ENCODE measurements around the gene RIPK3.
"Not testable (repeated sequence)": the region's sequence is repeated elsewhere in the genome, so short reads cannot be mapped to it uniquely, and the experiment has no call there.

RIPK3 gene

DNA sequence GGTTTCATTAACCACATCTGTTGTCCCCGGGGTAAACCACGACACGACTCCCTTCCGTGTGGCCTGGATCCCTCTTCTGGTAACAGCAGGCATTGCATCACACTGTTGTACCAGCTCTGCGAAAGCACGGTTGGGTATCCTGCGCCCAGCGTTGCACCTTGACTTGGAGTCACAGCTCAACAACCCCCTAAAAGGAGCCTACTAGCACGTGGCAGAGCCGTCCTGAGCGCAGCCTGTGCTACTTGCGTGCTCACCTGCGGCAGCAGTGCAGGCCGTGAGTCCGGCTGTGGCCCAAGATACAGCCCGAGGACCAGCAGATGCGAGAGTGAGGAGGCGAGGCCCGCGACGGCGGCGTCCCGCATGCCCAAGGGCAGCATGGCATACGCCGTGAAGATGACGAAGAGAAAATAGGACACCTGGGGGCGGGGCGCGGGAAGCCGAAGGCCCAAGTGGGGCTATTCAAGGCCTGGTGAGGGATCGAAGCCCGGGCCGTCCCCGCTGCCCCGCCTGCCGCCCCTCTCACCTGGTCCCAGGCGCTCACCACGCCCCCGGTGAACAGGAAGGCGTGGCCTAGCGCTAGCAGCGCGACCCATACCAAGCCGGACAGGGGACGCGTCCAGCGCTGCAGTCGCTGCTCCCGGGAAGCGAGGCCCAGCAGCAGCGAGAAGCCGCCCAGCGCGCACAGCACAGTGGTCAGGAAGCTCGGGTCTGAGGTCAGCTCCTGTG, 7.4 kb downstream of the RIPK3 start:
- peak; percentile 70 to 86 for DNase-seq (ENCODE audit: low read depth in 1 of 2, low spot score in 1 of 2)
- in situ Hi-C loops (cut with HindIII; ENCODE audit: low pct_unique_long_range_greater_than_20kb, low sequenced_read_pairs) = no loop called here
- no peak for TF ChIP-seq JUND (IDR thresholded peaks at IDR 0.05; ENCODE audit: low read depth)

DNA sequence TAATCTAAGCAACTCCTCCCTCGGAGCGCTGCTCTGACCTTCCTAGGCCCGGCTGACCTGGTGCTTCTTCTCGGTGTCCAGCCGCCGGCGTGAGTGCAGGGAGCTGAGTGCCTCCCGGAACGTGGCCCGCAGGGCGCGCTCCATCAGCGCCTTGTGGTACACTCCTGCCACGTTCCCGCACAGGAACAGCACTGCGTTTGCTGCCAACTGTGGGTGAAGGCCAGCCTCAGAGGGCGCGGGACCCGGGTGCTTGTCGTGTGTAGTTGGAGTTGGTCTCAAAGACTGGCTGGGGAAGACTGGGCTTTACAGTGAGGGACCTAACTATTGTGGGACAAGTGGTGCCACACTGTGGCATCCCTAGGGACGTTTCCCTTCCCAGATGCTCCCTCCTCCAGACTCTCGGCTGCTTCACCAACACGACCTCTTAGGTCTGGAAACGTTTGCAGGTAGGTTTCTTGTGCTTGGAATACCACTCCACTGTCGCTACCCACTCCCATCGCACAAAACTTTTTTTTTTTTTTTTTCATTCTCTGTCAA, 8.0 kb downstream of the RIPK3 start:
- no peak for DNase-seq (ENCODE audit: low read depth in 1 of 2, low spot score in 1 of 2)
- in situ Hi-C loops (cut with HindIII; ENCODE audit: low pct_unique_long_range_greater_than_20kb, low sequenced_read_pairs) = no loop called here
- no peak for TF ChIP-seq JUND (IDR thresholded peaks at IDR 0.05; ENCODE audit: low read depth)

DNA sequence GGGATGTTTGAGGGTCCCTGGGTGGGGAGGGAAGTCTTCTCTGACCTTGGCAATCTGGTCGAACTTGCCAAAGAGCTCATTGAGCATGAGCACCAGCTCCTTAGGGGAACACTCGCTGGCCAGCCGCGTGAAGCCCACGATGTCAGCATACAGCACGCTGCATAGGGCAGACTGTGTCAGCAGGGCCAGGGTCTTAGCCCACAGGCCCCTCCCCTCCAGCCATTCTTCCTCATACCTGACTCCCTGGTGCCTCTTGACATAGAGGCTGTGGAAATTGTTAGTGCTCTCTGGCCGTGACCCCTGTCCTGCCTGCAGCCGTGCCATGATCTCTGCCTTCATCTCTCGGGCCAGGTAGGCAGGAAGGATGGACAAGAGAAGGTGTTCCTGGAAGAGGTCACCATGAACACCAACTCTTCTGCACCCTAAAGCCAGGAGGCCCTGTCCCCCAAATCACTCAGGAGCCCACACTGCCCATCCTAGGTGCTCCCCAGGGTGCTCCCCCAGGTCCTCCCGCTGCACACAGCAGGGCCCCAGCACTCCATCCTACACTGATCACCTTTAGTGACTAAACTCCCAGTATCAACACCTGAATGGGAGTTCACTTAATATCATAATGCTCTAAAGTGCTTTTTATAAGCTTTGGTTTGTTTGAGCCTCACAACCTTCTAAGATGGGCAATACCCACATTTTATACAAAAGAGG, 8.7 kb downstream of the RIPK3 start:
- no peak for TF ChIP-seq JUND (IDR thresholded peaks at IDR 0.05; ENCODE audit: low read depth)
- no peak for DNase-seq (ENCODE audit: low read depth in 1 of 2, low spot score in 1 of 2)
- in situ Hi-C loops (cut with HindIII; ENCODE audit: low pct_unique_long_range_greater_than_20kb, low sequenced_read_pairs) = no loop called here

DNA sequence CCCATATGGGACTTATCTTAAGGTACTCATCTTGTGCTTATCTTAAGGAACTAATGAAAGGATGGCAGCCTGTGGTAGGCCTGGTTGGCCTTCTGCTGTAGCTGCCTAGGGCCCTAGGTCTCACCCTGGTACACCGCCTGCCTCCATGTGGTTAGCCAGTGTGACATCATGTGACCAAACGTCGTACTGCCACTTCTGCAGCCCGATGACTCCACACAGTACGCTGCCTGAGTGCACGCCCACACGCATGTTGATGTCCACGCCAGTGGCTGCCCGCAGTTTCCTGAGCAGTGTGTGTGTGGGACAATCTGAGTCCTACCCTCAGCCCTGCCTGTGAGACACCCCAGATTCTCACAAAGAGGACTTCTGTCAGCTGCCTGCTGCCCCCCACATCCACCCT, 10.1 kb downstream of the RIPK3 start:
- DNase-seq (ENCODE audit: low read depth in 1 of 2, low spot score in 1 of 2) = no peak
- in situ Hi-C loops (cut with HindIII; ENCODE audit: low pct_unique_long_range_greater_than_20kb, low sequenced_read_pairs) = no loop called here
- TF ChIP-seq JUND (IDR thresholded peaks at IDR 0.05; ENCODE audit: low read depth) = no peak

DNA sequence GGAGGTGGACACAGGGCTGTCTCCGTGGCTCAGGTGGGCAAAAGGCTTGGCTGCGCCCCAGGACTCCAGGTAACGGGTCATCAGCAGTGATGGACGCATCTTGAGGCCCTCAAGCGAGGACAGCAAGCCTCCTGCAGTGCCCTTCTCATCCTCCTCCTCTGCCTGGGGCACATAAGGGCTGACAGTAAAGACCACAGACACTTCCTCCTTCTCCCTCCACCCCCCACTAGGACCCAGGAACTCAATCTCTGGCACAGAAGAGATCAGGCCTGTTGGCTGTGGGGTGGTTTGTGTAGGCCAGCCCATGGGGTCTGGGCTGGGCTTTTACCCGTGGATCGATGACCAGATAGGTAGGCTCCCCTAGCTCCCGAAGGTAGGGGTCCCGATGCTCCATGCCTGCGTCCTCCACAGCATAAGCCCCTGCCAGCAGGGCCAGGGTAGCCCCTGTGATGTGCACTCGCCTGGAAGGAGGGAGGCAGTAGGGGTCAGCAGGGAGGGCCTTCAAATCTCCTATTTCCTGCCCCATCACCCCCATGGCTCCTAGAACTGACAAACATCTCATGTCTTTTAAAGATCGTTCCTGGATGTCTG, 10.6 kb downstream of the RIPK3 start:
- no peak for TF ChIP-seq JUND (IDR thresholded peaks at IDR 0.05; ENCODE audit: low read depth)
- no peak for DNase-seq (ENCODE audit: low read depth in 1 of 2, low spot score in 1 of 2)
- in situ Hi-C loops (cut with HindIII; ENCODE audit: low pct_unique_long_range_greater_than_20kb, low sequenced_read_pairs) = no loop called here

DNA sequence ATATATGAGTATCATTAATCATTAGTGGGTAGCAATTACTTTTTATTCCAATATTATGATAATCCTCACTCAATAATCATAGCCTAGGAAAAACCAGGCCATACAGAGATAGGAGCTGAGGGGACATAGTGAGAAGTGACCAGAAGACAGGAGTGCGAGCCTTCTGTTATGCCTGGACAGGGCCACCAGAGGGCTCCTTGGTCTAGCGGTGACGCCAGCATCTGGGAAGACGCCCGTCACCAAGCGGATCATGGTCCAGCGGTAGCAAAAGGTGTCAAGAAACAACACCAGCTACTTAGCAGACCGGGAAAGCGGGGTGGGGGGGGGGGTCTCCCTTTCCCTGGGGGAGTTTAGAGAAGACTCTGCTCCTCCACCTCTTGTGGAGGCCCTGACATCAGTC, 11.9 kb downstream of the RIPK3 start:
- DNase-seq (ENCODE audit: low read depth in 1 of 2, low spot score in 1 of 2) = peak in 1 of 2 experiments; percentile 21
- in situ Hi-C loops (cut with HindIII; ENCODE audit: low pct_unique_long_range_greater_than_20kb, low sequenced_read_pairs) = not testable (repeated sequence)

DNA sequence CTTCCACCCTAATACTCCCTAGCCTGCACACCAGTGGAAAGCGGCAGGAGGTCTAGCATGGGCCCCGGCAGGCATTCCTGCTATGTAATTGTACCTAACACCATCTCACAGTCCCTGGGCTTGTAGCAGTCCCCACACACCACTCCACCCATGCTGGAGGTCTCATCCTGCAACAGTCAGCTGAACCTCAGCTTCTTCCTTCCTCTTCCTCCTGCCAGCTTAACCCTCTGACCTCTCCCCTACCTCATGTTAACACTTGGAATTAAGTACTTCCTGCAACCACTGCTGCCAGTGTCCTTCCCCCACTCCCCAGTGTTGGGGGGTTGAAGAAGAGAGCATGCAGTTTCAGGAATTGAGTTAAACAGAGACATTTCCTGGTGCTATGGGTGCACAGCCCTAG, 12.5 kb downstream of the RIPK3 start:
- in situ Hi-C loops (cut with HindIII; ENCODE audit: low pct_unique_long_range_greater_than_20kb, low sequenced_read_pairs) = no loop called here
- no peak for DNase-seq (ENCODE audit: low read depth in 1 of 2, low spot score in 1 of 2)
- TF ChIP-seq JUND (IDR thresholded peaks at IDR 0.05; ENCODE audit: low read depth) = no peak

DNA sequence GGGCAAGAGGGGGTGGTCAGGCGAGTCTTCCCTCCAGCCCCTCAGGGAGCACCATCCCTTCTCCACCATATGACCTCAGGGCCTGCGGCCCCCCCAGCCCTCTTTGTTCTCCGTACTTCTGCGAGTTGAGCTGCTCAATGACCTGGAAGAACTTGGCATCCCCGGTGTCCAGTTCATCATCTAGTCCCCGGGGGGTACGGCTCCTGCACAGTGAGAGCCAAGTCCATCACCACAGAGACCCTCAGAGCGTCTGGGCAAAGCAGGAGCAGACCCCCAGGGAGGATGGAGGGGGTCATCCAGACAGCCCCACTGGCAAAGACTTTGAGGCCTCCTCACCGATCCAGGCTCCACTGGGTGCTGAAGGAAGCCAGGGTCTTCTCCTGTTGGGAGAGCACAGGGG, 13.8 kb downstream of the RIPK3 start:
- no peak for DNase-seq (ENCODE audit: low read depth in 1 of 2, low spot score in 1 of 2)
- in situ Hi-C loops (cut with HindIII; ENCODE audit: low pct_unique_long_range_greater_than_20kb, low sequenced_read_pairs) = no loop called here
- TF ChIP-seq JUND (IDR thresholded peaks at IDR 0.05; ENCODE audit: low read depth) = no peak

DNA sequence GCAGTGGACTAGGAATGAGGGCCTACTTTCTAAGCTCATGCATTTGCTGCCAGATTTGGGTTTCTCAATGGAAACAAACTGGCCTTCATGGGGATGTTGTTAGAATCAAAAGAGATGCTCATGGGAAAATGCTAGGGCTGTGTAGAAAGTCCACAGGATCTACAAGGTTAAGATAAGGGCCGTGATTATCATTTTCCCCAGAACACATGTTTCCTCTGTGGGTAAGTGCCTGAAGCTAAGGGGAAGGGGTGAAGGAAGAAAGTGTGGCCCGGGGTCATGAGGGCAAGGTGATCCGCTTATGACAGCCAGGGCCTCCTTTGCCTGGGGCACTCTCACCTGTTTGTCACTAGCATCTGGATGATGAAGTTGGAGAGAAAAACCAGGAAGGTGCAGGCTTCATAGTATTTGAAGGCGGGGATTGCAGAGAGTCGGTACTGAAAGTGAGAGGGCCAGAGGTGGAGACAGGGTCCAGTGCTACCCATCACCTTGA, 14.7 kb downstream of the RIPK3 start:
- no peak for DNase-seq (ENCODE audit: low read depth in 1 of 2, low spot score in 1 of 2)
- no peak for TF ChIP-seq JUND (IDR thresholded peaks at IDR 0.05; ENCODE audit: low read depth)
- in situ Hi-C loops (cut with HindIII; ENCODE audit: low pct_unique_long_range_greater_than_20kb, low sequenced_read_pairs) = no loop called here

DNA sequence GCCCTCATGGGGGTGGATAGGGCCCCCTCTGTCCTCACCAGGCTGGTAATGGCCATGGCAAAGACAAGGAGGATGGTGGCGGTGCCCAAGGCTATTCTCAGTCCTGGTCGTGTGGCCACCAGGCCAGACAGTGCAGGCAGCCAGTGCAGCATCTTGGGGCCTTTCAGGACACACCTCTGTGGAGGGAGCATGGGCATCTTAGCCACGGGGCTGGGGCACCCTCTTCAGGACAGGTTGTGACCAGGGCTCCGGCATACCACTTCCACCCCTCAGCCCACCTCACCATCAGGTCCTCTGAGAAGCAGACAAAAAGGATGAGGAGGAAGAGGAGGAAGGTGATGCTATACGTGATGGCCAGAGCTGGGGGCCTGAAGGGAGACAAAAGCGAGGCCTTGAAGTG, 15.8 kb downstream of the RIPK3 start:
- no peak for TF ChIP-seq JUND (IDR thresholded peaks at IDR 0.05; ENCODE audit: low read depth)
- in situ Hi-C loops (cut with HindIII; ENCODE audit: low pct_unique_long_range_greater_than_20kb, low sequenced_read_pairs) = no loop called here
- no peak for DNase-seq (ENCODE audit: low read depth in 1 of 2, low spot score in 1 of 2)

DNA sequence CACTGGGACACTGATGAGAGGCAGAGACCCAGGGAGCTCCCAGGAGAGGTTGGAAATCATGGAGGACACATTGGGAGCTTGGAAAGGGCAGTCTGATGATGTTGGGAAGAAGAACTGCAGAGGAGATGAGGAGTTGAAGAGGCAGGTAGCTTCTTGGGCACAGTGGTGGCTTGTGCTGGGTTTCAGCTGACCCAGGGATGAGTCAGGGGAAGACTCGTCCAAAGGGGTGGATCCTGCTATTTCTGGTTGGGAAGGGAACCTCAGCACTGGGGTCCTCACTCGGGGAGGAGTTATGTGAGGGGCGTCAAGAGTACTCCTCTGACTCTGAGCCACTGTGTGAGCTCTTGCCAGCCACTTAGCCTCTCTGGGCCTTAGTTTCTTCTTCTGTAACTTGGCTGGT, 16.4 kb downstream of the RIPK3 start:
- DNase-seq (ENCODE audit: low read depth in 1 of 2, low spot score in 1 of 2) = no peak
- TF ChIP-seq JUND (IDR thresholded peaks at IDR 0.05; ENCODE audit: low read depth) = no peak
- in situ Hi-C loops (cut with HindIII; ENCODE audit: low pct_unique_long_range_greater_than_20kb, low sequenced_read_pairs) = no loop called here

DNA sequence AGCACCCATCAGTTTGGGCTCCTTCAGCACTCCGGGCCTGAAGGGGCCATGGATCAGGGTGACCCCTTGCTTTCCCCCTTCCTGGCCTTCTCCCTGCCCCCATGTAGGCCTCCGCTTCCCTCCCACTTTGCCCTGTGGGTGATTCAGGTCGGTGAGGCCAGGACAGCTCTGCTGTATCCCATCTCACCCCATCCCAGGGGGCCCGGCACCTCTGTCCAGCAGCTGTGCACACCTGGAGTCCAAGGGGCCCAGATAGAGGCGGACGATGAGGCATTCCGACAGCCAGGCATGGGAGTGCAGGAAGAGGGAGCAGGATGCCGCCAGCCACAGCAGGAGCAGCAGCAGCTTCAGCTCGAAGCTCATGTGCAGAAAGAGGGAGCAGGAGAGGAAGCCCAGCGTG, 17.1 kb downstream of the RIPK3 start:
- in situ Hi-C loops (cut with HindIII; ENCODE audit: low pct_unique_long_range_greater_than_20kb, low sequenced_read_pairs) = no loop called here
- DNase-seq (ENCODE audit: low read depth in 1 of 2, low spot score in 1 of 2) = no peak
- TF ChIP-seq JUND (IDR thresholded peaks at IDR 0.05; ENCODE audit: low read depth) = no peak

Measured in T47D (cell line).